Gastroesophageal sphincter (tissue), 4 donors: Measurements from ENCODE around the gene RPTN. TPM values are rescaled to one million over a fixed set of nuclear protein-coding genes. Genes with fewer than 3 reads are reported as not detected.

Experiments
- ATAC-seq: fragments of 150-250 bp; one replicate; pipeline ENCODE4 v1.9.1; 2016; ENCODE audit warnings: mild to moderate bottlenecking, moderate library complexity
- H3K27ac ChIP-seq, 4 donors: fragments of 200-600 bp; sonication (generic) in 3 of 4; 1 replicate in 3 of 4; 2 replicates in 1 of 4; pipeline ENCODE4 v1.5.1; 2016 to 2019
- H3K27me3 ChIP-seq: fragments of 200-600 bp; sonication (generic); one replicate; pipeline ENCODE4 v1.5.1; 2019
- H3K36me3 ChIP-seq, 2 donors: fragments of 200-600 bp; sonication (generic); one replicate each; pipeline ENCODE4 v1.5.1; 2019; ENCODE audit warnings: control low read depth in 1 of 2
- H3K4me1 ChIP-seq, 3 donors: fragments of 200-600 bp; sonication (generic); 1 replicate in 2 of 3; 2 replicates in 1 of 3; pipeline ENCODE4 v1.5.1; 2016 to 2019; ENCODE audit warnings: control low read depth in 2 of 3
- H3K4me3 ChIP-seq, 2 donors: fragments of 200-600 bp; sonication (generic); one replicate each; pipeline ENCODE4 v1.5.1; 2019; ENCODE audit warnings: mild to moderate bottlenecking in 1 of 2, moderate library complexity in 1 of 2
- H3K9me3 ChIP-seq, 3 donors: fragments of 200-600 bp; sonication (generic); one replicate each; pipeline ENCODE4 v1.5.1; 2017 to 2019; ENCODE audit warnings: control low read depth in 2 of 3
- CTCF ChIP-seq, 4 experiments: fragments of 200-600 bp in 2 of 4; fragments of 450-650 bp in 2 of 4; sonication (generic) in 1 of 4; IDR thresholded peaks; one replicate each; pipeline ENCODE4 v1.5.1; 2017 to 2019; ENCODE audit warnings: antibody characterized with exemption in 4 of 4, mild to moderate bottlenecking in 2 of 4, moderate library complexity in 2 of 4
- EP300 ChIP-seq: sonication (generic); formaldehyde crosslinking; IDR thresholded peaks from one replicate; pipeline ENCODE4 v1.6.1; 2017; ENCODE audit warnings: antibody characterized with exemption, mild to moderate bottlenecking
- POLR2A ChIP-seq, 2 donors: fragments of 450-650 bp; IDR thresholded peaks; one replicate each; pipeline ENCODE4 v1.6.1; 2017; ENCODE audit warnings: antibody characterized with exemption in 2 of 2, mild to moderate bottlenecking in 2 of 2, moderate library complexity in 1 of 2
- POLR2AphosphoS5 ChIP-seq: sonication (generic); formaldehyde crosslinking; IDR thresholded peaks from one replicate; pipeline ENCODE4 v1.6.1; 2017; ENCODE audit warnings: antibody characterized with exemption
- WGBS, 2 donors: methylation state at CpG; one replicate each; pipeline ENCODE4 v1.1.5; 2018; ENCODE audit warnings: low coverage in 1 of 2; 5-methylcytosine and 5-hydroxymethylcytosine counted together
- total RNA-seq, 4 donors: library from RNA; depleted of rRNA; stranded (reverse); fragments of >200 nt; gene quantifications; one replicate each; pipeline ENCODE4 v1.1.0, GENCODE V29; 2016

Gene RPTN
- total RNA-seq, 4 donors from 2014 or later, result not detected

GRCh38 chr1:152118915-152119314 is 40.1 kb downstream of the RPTN start:
- 79 to 100% methylated on average over 1 of the region's 1 CpG for WGBS, 2 donors
- Histone ChIP-seq H3K27me3 (peaks cover 57% of the 10 kb centered on the region), H3K36me3 (no peaks in the 10 kb centered on the region), H3K27ac (no peak overlapping the region), H3K4me1 (no peaks in the 10 kb centered on the region), H3K9me3 (no peaks in the 10 kb centered on the region), H3K4me3 (no peak overlapping the region)
- TF ChIP-seq POLR2AphosphoS5 (no peak), EP300 (no peak), POLR2A (IDR thresholded peaks at IDR 0.05) (no peak), CTCF (IDR thresholded peaks at IDR 0.05) (no peak)
- no peak for ATAC-seq

DNA sequence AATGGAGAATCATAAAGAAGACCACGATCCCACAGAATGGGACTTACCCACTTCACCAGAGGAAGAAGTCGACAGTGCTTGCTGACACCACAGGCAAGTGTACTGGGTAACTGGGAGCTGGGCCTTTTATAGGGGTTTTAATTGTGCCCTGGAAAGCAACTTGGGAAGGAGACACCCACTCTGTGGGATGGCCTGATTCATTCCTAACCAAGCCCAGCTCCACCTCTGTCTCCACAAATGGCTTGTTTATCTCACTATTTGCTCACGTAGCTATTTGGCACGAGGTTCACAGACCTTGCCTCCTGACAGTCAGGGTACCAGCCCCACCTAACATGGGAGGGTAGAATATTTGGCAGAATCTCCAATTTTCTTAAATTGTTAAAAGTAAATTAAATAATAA is 43.7 kb downstream of the RPTN start, which contains the start of gene TCHH:
Gene TCHH (minus strand): TSS at position 101 of the 400 bp plus-strand sequence. CDS start 1,364 bp downstream, outside the sequence.
- H3K27me3 ChIP-seq, result peaks cover 86% of the 10 kb centered on the region
- H3K36me3 ChIP-seq, result no peaks in the 10 kb centered on the region
- H3K4me1 ChIP-seq, result peaks cover 0 to 26% (median 19%) of the 10 kb centered on the region in 3 donors
- ATAC-seq, result no peak
- no peak within 1 kb of the TSS for H3K27ac ChIP-seq
- no peak within 1 kb of the TSS for H3K4me3 ChIP-seq
- WGBS, 2 donors, result 46 to 53% methylated on average over 4 of the region's 4 CpGs
- TF ChIP-seq POLR2A (IDR thresholded peaks at IDR 0.05) (no peak), EP300 (no peak), POLR2AphosphoS5 (no peak), CTCF (IDR thresholded peaks at IDR 0.05) (no peak)
- no peaks in the 10 kb centered on the region for H3K9me3 ChIP-seq

DNA sequence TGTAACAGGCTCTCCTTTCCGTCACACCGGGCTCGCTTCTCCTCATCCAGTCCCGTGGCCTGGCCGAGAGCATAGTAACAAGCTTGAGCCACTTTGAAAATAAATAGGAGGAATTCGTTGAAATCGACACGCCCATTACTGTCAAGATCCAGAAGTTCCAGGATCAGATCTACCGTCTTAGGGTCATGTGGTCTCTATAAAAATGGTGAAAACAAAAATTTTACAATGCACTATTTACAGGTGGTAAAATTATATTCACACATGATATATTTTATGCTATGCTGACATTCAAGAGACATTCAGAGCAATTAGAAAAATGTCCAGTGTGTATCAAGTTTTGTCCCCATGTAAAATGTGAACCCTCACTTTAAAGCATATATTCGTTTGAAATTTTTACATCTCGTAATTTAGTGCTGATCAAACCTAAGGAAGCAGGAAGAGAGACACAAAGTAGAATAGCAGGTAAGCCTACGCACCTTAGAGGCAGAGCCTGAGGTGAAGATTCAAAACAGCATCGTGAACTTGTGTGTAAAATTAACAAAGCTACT is 46.1 kb downstream of the RPTN start:
- TF ChIP-seq EP300 (no peak), POLR2AphosphoS5 (no peak), POLR2A (IDR thresholded peaks at IDR 0.05) (no peak), CTCF (IDR thresholded peaks at IDR 0.05) (no peak)
- Histone ChIP-seq H3K27ac (no peak overlapping the region), H3K36me3 (no peaks in the 10 kb centered on the region), H3K9me3 (peaks cover 0 to 14% (median 0%) of the 10 kb centered on the region in 3 donors), H3K4me3 (no peak overlapping the region), H3K4me1 (peaks cover 0 to 49% (median 28%) of the 10 kb centered on the region in 3 donors), H3K27me3 (peaks cover 96% of the 10 kb centered on the region)
- ATAC-seq, result no peak
- 20 to 59% methylated on average over 3 to 13 of the region's 13 CpGs for WGBS, 2 donors

- H3K4me3 ChIP-seq, result peak overlapping the region in 1 of 2 donors; percentile 54
- peaks cover 0 to 55% (median 28%) of the 10 kb centered on the region in 3 donors for H3K4me1 ChIP-seq
- H3K9me3 ChIP-seq, result peaks cover 0 to 20% (median 0%) of the 10 kb centered on the region in 3 donors
- H3K27me3 ChIP-seq, result peaks cover 98% of the 10 kb centered on the region
- 2 to 3% methylated on average over 26 to 52 of the region's 53 CpGs for WGBS, 2 donors
- no peaks in the 10 kb centered on the region for H3K36me3 ChIP-seq
- H3K27ac ChIP-seq, result no peak overlapping the region
- TF ChIP-seq EP300 (no peak), CTCF (IDR thresholded peaks at IDR 0.05) (no peak), POLR2AphosphoS5 (no peak), POLR2A (IDR thresholded peaks at IDR 0.05) (no peak)
- ATAC-seq, result no peak
Observed at GRCh38 chr1:152112101-152112884, 46.7 kb downstream of the RPTN start.
